HG03108 (cell line): ENCODE results near the gene OPRD1.
"Not testable (repeated sequence)": the region's sequence is repeated elsewhere in the genome, so short reads cannot be mapped to it uniquely, and the experiment has no call there.

Experiments
- ATAC-seq: cut with Tn5 transposase; IDR thresholded peaks from one replicate; pipeline ENCODE4 v1.9.1; 2021; ENCODE audit warnings: moderate library complexity; ENCODE audit not compliant: unreplicated experiment

OPRD1 gene

DNA sequence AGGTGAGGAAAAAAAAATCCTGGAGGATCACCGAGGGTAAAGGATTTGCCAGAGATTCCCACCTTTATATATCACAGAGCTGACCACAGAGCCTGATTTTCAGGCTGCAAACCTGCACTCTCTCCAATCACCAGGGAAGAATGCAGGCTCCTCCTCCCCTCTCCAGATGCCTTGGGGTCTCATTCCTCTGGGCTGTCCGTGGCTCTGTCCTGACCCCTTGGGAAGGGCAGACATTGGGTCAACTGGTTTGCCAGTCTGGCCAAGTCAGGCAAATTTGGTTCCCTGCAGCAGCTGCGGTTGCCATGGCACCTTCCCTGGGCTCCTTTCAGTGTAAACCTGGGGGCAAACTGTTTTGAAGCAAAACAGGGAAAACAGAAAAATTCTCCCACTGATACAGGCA, 11.6 kb upstream of the OPRD1 start:
- no peak for ATAC-seq

DNA sequence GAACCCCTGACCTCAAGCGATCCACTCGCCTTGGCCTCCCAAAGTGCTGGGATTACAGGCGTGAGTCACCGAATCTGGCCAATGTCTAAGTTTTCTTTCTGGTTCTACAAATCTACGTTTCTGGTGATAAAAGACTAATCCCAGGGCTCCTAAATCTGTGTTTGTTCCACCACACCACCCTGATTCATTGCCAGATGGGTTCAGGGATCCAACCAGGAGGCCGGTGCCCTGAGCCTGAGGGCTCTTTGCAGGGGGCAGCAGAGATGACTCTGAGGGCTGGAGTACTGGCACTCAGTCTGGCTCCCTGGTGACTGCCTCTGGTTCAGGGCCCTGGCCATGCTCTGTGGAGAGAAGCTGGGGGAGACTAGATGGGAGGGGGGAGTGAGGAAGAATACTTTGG, 10.5 kb upstream of the OPRD1 start:
- no peak for ATAC-seq

GRCh38 chr1:28803051-28803450, 8.9 kb upstream of the OPRD1 start:
- ATAC-seq = no peak

- no peak for ATAC-seq
Observed at GRCh38 chr1:28803662-28804061, 8.3 kb upstream of the OPRD1 start.

- no peak for ATAC-seq
Observed at GRCh38 chr1:28804071-28804470, 7.9 kb upstream of the OPRD1 start.

DNA sequence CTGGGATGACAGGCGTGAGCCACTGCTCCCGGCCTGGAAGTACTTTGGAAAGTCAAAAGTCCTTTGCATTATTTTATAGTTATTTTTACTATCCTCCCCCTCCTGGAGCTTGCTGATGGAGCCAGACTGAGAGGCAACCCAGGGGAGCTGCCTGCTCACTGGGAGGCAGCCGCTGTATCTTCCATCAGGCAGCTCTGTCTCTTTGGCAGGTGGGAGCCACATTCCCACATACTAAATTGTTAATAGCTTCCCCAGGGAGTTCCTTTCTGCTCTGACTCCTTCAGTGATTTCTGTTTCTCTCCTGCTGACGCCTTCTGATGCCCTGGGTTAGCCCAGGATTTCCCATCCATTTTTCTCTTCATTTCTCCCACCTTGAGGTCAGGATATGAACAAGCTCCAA, 4.9 kb upstream of the OPRD1 start:
- ATAC-seq = no peak

DNA sequence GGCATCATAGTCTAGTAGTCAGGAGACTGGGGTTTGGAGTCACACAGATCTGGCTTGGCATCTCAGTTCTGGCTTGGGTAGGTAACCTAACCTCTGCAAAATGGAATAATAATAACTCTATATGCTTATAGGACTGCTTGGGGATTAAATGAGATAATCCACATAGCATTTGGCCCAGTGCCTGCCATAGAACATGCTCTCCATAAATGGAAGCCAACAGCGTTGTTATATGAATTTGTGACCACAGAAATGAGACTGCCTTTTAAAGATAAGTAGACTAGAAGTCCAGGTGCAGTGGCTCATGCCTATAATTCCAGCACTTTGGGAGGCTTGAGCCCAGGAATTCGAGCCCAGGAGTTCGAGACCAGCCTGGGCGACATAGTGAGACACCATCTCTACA, 4.0 kb upstream of the OPRD1 start:
- no peak for ATAC-seq

DNA sequence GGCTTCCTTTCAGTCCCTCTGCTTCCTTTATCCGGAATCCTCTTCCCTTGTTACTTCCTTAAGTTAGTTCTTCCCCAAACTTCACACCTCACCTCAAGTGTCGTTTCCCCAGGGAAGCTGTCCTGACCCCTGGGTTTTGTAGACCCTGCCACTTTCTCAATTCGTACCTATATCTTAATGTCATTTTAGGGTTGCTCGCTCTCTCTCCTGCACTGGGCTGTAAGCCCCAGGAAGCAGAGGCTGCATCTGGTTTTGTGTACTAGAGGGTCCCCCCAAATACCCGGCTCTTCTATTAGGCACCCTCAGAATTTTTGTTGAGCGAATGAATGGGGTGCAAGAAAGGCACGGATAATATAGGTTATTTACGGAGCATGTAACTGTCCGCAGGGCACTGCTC, 603 bp upstream of the OPRD1 start:
- ATAC-seq = no peak

DNA sequence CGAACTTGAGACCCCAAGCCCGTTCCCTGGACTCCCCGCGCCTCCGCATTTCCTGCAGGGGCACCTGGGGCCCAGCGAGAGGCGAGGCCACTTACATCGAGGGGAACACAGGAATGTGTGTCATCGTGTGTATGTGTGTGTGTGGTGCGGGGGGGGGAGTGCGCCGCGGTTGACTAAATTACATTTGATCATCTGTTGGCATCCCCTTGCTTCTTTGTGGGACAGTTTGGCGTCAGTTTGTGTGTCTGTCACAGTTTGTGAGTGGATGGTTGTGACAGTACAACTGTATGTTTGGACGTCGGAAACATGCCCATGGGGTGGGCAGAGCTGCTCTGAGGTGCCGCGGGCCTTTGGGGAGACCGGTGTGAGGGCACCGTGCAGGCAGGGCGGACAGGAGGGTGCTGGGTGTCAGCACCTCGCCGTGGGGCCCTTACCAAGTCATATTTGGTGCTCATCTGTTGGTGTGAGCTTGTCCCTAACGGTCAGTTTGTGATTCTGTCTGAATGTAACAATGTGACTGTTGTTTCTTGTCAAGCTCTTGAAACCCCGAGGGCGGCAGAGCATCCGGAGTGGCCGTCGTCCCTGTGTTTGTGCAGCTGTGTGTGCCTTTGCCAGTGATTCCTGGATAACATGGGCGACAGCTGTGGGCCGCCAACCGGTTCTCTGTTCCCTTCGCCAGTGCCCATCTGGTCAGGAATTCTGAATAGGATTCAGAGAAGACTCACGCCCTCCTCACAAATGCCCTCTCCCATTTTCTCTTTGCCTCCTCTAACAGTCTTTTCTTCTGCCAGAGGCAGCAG, 899 bp downstream of the OPRD1 start:
- no peak for ATAC-seq

- ATAC-seq = no peak
Observed at GRCh38 chr1:28813931-28814465, 2.0 kb downstream of the OPRD1 start.

DNA sequence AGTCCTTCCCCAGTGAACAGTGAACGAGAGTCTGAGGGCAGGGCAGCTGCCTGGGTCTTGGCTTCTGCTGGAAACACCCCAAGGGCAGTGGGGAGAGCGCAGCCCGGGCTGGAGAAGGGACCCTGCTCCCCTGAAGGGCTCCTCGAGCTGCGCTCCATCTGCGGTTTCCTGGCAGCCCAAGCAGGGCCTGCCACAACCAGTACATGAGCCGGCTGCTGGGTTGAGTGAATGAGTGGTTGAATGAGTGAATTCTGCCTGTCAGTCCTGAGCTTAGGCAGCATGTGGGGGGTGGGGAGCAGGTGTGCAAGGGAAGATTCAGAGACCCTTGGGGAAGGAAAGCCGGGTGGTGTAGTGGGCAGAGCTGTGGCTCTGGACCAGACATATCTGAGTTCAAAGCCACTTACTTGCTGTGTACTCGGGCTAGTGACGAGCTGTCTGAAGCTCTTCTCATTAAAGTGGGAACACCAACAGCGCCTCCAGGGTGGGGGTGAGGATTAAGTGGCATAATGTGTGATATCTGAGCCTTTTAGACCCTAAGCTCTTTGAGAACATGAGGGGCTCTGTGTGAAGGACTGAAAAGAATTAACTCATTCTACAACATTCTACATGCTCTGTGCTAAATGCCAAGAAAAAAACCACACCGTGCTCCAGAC, 3.7 kb downstream of the OPRD1 start:
- ATAC-seq = no peak

GRCh38 chr1:28817133-28817532, 5.2 kb downstream of the OPRD1 start:
- ATAC-seq = no peak

DNA sequence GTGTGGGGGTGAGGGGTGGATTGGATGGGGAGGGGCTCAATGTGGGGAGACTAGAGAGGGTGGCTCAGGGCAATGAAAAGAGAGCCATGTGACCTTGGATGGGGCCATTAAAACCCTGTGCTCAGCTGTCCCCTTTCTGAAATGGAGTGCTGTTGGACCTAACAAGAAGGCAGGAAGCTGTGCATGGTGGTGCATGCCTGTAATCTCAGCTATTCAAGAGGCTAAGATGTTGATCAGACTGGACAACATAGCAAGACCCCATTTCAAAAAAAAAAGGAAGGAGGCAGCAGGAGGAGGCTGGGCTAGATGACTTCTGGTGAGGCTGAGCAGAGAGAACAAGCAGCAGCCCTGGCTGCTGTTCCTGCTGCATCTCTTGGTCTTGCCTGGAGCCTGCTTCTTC, 7.0 kb downstream of the OPRD1 start:
- ATAC-seq = no peak

DNA sequence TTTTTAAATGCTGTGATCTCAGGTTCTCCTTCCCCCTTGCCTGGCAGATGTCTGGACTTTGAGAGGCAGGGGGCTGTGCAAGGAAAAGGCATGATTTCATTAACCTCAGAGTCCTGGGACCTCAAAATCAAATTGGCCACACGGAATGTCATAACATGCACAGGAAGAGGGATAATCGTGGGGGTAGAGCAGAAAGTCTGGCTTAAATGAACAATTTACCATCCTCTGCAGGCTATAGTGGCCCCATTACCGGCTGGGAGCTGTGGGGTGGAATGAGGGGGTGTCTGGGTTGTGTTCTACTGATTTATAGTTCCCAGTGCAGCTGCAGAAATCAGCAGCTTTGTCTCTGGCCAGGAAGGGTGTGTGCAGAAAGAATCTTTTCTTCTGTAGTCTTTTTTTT, 10.8 kb downstream of the OPRD1 start:
- no peak for ATAC-seq

GRCh38 chr1:28824061-28824460, 12.1 kb downstream of the OPRD1 start:
- ATAC-seq = not testable (repeated sequence)

DNA sequence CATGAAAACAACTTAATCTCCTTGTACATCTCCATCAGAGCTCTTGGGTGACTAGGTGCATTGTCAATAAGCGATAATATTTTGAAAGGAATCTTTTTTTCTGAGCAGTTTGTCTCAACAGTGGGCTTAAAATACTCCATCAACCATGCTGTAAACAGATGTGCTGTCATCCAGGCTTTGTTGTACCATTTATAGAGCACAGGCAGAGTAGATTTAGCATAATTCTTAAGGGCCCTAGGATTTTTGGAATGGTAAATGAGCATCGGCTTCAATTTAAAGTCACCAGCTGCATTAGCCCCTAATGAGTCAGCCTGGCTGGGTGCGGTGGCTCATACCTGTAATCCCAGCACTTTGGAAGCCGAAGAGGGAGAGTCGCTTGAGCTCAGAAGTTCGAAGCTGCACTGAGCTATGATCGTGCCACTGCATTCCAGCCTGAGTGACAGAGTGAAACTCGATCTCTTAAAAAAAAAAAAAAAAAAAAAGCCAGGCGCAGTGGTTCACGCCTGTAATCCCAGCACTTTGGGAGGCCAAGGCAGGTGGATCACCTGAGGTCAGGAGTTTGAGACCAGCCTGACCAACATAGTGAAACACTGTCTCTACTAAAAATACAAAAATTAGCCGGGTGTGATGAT, 16.4 kb downstream of the OPRD1 start:
- ATAC-seq = not testable (repeated sequence)

DNA sequence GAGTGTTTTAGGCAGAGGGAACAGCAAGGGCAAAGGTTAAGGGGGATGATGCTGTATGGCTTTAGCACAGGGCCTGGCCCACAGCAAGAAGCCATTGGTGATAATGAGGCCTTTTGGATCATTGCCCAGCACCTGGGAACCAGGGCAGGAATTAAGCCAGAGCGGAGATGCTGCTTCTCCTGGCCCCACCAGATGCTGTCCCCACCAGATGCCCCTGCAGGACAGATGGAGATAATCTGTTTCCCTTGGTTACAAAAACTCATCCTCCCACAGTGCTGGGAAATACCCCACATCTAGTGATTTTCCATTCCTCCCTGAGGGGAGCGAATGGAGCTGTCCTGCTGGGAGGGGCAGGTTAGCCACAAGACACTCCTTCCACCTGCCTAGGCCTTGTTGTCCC, 18.8 kb downstream of the OPRD1 start:
- no peak for ATAC-seq

- no peak for ATAC-seq
Observed at GRCh38 chr1:28832966-28833365, 21.0 kb downstream of the OPRD1 start.

GRCh38 chr1:28833381-28833780, 21.4 kb downstream of the OPRD1 start:
- ATAC-seq = no peak

DNA sequence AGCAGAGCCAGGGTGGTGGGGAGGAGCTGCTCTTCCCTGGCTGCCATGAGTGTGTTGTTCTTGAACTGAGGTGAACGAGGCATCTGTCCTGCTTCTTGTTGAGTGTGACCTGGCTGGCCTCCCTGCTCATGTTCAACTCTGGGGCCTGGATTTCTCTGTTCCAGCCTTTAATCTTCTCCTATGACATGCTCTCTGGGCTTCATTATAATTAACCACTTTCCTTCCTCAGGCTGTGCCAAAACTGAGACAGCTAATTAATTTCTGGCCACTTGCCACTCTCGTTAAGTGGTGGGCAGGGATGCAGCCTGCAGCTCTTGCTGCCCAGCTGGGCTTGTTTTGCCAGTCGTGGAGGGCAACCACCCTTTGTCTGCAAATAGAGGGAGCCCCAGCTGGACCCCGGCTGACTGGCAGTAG, 23.3 kb downstream of the OPRD1 start:
- ATAC-seq = no peak

- ATAC-seq = no peak
Observed at GRCh38 chr1:28836421-28836956, 24.5 kb downstream of the OPRD1 start.
